ENCODE data around the gene CCNK.

Gene CCNK

DNA sequence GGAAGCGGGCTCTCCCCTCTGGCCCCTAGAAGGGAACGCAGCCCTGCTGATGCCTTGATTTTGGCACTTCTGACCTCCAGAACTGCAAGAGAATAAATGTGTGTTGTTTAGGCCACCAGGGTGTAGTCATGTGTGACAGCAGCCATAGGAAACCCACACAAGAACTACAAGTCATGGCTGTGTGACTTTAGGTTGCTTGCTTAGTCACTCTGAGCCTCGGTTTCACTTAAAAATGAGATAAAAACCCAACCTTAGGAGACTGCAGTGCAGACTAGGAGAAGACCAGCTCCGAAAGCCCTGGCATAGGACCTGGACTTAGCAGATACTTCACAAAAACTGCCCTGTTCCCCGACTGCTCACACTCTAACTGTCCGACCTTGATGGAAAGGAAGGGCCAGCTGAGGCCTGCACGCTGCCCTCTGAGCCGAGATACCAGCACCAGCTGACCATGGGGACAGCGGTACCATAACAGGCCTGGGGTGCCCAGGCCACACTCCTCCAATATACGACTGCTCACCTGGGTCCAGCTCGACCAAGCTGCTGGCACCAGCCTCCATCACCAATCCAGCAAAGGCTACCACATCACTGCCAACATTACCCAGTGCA is 69.3 kb downstream of the CCNK start:
- no peak for DNase-seq
- in situ Hi-C loops (cut with HindIII; ENCODE audit: low pct_ligation_motif_present, low sequenced_read_pairs) = no loop called here

DNA sequence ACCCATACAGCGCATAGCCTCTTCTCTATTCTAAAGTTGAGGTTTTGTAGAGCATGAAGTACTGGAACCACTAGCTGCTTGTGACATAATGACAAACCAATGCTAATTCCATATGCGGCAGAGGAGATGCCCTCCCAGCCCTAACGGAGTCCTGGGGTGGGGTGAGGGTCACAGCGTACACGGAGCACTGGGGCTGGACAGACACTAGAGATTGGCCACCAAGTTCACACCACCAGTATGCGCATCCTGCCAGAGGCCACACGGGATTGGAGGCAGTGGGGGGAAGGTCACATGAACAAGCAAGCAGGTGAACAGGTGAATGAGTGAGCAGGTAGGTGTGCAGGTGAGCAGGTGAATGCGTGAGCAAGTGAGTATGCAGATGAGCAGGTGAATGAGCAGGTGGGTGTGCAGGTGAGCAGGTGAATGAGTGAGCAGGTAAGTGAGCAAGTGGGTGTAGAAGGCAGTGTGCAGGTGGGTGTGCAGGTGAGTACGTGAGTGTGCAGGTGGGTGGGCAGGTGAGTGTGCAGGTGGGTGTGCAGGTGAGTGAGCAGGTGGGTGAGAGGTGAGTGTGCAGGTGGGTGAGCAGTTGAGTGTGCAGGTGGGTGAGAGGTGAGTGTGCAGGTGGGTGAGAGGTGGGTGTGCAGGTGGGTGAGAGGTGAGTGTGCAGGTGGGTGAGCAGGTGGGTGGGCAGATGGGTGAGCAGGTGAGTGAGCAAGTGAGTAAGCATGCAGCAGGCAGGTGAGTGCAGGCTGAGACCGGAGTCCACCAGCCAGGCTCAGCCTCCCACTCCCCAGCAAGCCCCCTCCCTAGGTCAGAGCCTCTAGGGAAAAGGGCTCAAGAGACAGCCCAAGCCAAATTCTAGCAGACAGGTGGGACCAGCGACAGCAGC is 70.1 kb downstream of the CCNK start:
- in situ Hi-C loops (cut with HindIII; ENCODE audit: low pct_ligation_motif_present, low sequenced_read_pairs) = no loop called here
- no peak for DNase-seq
- no peak for TF ChIP-seq CTCF (IDR thresholded peaks at IDR 0.05; ENCODE audit: low read depth, low read length, missing control alignments)

More for the DNA sequence above, 69.3 kb downstream of the CCNK start:
- Histone ChIP-seq H3K27me3 (replicated peaks) (peaks cover 12% of the 10 kb centered on the region), H3K36me3 (replicated peaks) (no peaks in the 10 kb centered on the region), H3K4me3 (ENCODE audit: low read depth, low read length) (no peak overlapping the region), H3K27ac (no peak overlapping the region)
- TF ChIP-seq CTCF (IDR thresholded peaks at IDR 0.05; ENCODE audit: low read depth, low read length, missing control alignments) = no peak

GRCh38 chr14:99552021-99552553 is 70.9 kb downstream of the CCNK start:
- DNase-seq = no peak
- Histone ChIP-seq H3K27me3 (replicated peaks) (peaks cover 5% of the 10 kb centered on the region), H3K27ac (no peak overlapping the region), H3K4me3 (ENCODE audit: low read depth, low read length) (no peak overlapping the region), H3K36me3 (replicated peaks) (no peaks in the 10 kb centered on the region)
- in situ Hi-C loops (cut with HindIII; ENCODE audit: low pct_ligation_motif_present, low sequenced_read_pairs) = no loop called here
- TF ChIP-seq CTCF (IDR thresholded peaks at IDR 0.05; ENCODE audit: low read depth, low read length, missing control alignments) = no peak

More for the DNA sequence above, 70.1 kb downstream of the CCNK start:
- Histone ChIP-seq H3K27ac (no peak overlapping the region), H3K36me3 (replicated peaks) (no peaks in the 10 kb centered on the region), H3K4me3 (ENCODE audit: low read depth, low read length) (no peak overlapping the region), H3K27me3 (replicated peaks) (peaks cover 6% of the 10 kb centered on the region)

- in situ Hi-C loops (cut with HindIII; ENCODE audit: low pct_ligation_motif_present, low sequenced_read_pairs) = no loop called here
- no peak for TF ChIP-seq CTCF (IDR thresholded peaks at IDR 0.05; ENCODE audit: low read depth, low read length, missing control alignments)
- DNase-seq = no peak
- Histone ChIP-seq H3K4me3 (ENCODE audit: low read depth, low read length) (no peak overlapping the region), H3K36me3 (replicated peaks) (no peaks in the 10 kb centered on the region), H3K27ac (no peak overlapping the region), H3K27me3 (replicated peaks) (peaks cover 2% of the 10 kb centered on the region)
These were observed 71.5 kb downstream of the CCNK start for GRCh38 chr14:99552572-99553216.

- H3K27me3 ChIP-seq (replicated peaks) = peaks cover 2% of the 10 kb centered on the region
- H3K4me3 ChIP-seq (ENCODE audit: low read depth, low read length) = no peak overlapping the region
- no peaks in the 10 kb centered on the region for H3K36me3 ChIP-seq (replicated peaks)
- H3K27ac ChIP-seq = no peak overlapping the region
- in situ Hi-C loops (cut with HindIII; ENCODE audit: low pct_ligation_motif_present, low sequenced_read_pairs) = no loop called here
- DNase-seq = no peak
- no peak for TF ChIP-seq CTCF (IDR thresholded peaks at IDR 0.05; ENCODE audit: low read depth, low read length, missing control alignments)
These were observed 73.0 kb downstream of the CCNK start for GRCh38 chr14:99554184-99554583.

All from brain microvascular endothelial cell (primary cell).